Measurements from ENCODE around the gene KCNA3.

- TF ChIP-seq CTCF (IDR thresholded peaks at IDR 0.05; ENCODE audit: control extremely low read depth in 1 of 3, insufficient read depth in 1 of 3, low read depth in 1 of 3, low read length in 3 of 3) (no peak), BCL11A (IDR thresholded peaks at IDR 0.05; ENCODE audit: low read depth in 2 of 2, low read length in 2 of 2) (no peak), POLR2AphosphoS5 (IDR thresholded peaks at IDR 0.05; ENCODE audit: low read depth, low read length) (no peak)
Observed at GRCh38 chr1:110638556-110638955, 36.2 kb downstream of the KCNA3 start.
